Natural killer cell (primary cell): ENCODE results near the gene KLHL3. TPM values are rescaled to one million over a fixed set of nuclear protein-coding genes. Genes with fewer than 3 reads are reported as not detected.

Source experiments
- ATAC-seq, 3 donors: fragments of 150-1000 bp in 2 of 3; fragments of 200-7000 bp in 1 of 3; cut with Tn5 transposase; 1 replicate in 1 of 3; 2 replicates in 2 of 3; pipeline ENCODE4 v1.10.0; 2021; ENCODE audit warnings: mild to moderate bottlenecking in 2 of 3, moderate library complexity in 2 of 3
- DNase-seq, 2 donors: peaks; one replicate each; pipeline versions ENCODE4 v3.0.0 to v3.0.0-alpha.2; 2013 to 2021; ENCODE audit warnings: mixed read lengths in 1 of 2
- H3K27ac ChIP-seq: one replicate; pipeline ENCODE4 v1.5.1; 2013; ENCODE audit warnings: mild to moderate bottlenecking, low read length
- H3K27me3 ChIP-seq: one replicate; pipeline ENCODE4 v1.6.1; 2013; ENCODE audit warnings: low read length; ENCODE audit not compliant: control insufficient read depth, insufficient read depth
- H3K36me3 ChIP-seq: one replicate; pipeline ENCODE4 v1.6.1; 2013; ENCODE audit warnings: low read length; ENCODE audit not compliant: control insufficient read depth, insufficient read depth
- H3K4me1 ChIP-seq: one replicate; pipeline ENCODE4 v1.6.1; 2013; ENCODE audit warnings: low read length; ENCODE audit not compliant: control insufficient read depth, insufficient read depth
- H3K4me3 ChIP-seq: one replicate; pipeline ENCODE4 v1.5.1; 2013; ENCODE audit warnings: low read length
- H3K9me3 ChIP-seq: one replicate; pipeline ENCODE4 v1.6.1; 2013; ENCODE audit warnings: low read length; ENCODE audit not compliant: control insufficient read depth, insufficient read depth
- H3K27ac Mint-ChIP-seq, 2 donors: one replicate each; pipeline ENCODE4 v1.8.0; 2022; ENCODE audit warnings: mild to moderate bottlenecking in 2 of 2, mixed read lengths in 2 of 2, moderate library complexity in 1 of 2
- H3K27me3 Mint-ChIP-seq, 2 donors: one replicate each; pipeline ENCODE4 v1.8.0; 2022; ENCODE audit warnings: low read depth in 2 of 2, mixed read lengths in 2 of 2
- H3K36me3 Mint-ChIP-seq: one replicate; pipeline ENCODE4 v1.8.0; 2022; ENCODE audit warnings: mixed read lengths
- H3K4me1 Mint-ChIP-seq, 2 donors: one replicate each; pipeline ENCODE4 v1.8.0; 2022; ENCODE audit warnings: mixed read lengths in 2 of 2
- H3K4me3 Mint-ChIP-seq: one replicate; pipeline ENCODE4 v1.8.0; 2022; ENCODE audit warnings: mild to moderate bottlenecking, moderate library complexity, mixed read lengths
- H3K9me3 Mint-ChIP-seq, 2 donors: one replicate each; pipeline ENCODE4 v1.8.0; 2022; ENCODE audit warnings: mixed read lengths in 2 of 2
- WGBS: methylation state at CpG from one replicate; pipeline ENCODE4 v1.1.7; 2013; ENCODE audit warnings: missing lambda C conversion rate; ENCODE audit not compliant: insufficient coverage; 5-methylcytosine and 5-hydroxymethylcytosine counted together
- intact Hi-C: fragments of 100-400 bp; cut with micrococcal nuclease; formaldehyde crosslinking; loops from one replicate; pipeline ENCODE4 v1.14.2; 2022
- total RNA-seq, 4 donors: library from RNA; stranded (reverse); fragments of 120-200 nt in 1 of 4; gene quantifications; one replicate each; pipeline versions ENCODE4 v1.2.3 to v1.2.4, GENCODE V29; 2013 to 2022
- TF ChIP-seq, protein P1 (sequence below): fragments of 200-600 bp; IDR thresholded peaks from one replicate; pipeline ENCODE4 v1.8.0; 2022; ENCODE audit warnings: antibody characterized with exemption

Gene KLHL3
- total RNA-seq, 3 donors from 2014 or later (not counting 1 experiment from before 2014, with no cell fraction given) = 11.2 to 14.0 (median 13.2) TPM

DNA sequence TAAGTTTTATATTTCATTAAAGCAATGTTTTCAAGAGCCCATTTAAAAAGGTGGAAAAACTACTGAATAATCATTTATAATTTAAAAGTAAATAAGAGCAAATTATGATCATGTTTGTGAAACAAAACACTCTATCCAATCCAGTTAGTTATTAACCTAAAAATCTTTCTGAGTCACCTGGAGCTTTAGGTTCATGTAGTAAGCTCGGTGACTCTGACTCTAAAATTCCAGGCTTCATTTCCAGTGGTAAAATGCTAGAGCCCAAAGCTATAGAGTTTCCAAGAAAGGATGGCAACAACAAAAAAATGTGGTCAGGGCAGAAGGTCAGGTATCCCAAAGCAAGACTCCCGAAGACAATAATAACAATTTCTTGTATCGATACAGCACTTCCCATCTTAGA, 160.7 kb downstream of the KLHL3 start:
- Mint-ChIP-seq H3K36me3 (no peaks in the 10 kb centered on the region), H3K4me3 (no peak overlapping the region), H3K9me3 (no peaks in the 10 kb centered on the region), H3K27ac (no peak overlapping the region), H3K27me3 (peaks cover 20 to 28% of the 10 kb centered on the region in 2 donors), H3K4me1 (peaks cover 16 to 23% of the 10 kb centered on the region in 2 donors)
- no peaks in the 10 kb centered on the region for H3K36me3 ChIP-seq
- DNase-seq (no peak), ATAC-seq (no peak)
- TF ChIP-seq, protein P1, sequence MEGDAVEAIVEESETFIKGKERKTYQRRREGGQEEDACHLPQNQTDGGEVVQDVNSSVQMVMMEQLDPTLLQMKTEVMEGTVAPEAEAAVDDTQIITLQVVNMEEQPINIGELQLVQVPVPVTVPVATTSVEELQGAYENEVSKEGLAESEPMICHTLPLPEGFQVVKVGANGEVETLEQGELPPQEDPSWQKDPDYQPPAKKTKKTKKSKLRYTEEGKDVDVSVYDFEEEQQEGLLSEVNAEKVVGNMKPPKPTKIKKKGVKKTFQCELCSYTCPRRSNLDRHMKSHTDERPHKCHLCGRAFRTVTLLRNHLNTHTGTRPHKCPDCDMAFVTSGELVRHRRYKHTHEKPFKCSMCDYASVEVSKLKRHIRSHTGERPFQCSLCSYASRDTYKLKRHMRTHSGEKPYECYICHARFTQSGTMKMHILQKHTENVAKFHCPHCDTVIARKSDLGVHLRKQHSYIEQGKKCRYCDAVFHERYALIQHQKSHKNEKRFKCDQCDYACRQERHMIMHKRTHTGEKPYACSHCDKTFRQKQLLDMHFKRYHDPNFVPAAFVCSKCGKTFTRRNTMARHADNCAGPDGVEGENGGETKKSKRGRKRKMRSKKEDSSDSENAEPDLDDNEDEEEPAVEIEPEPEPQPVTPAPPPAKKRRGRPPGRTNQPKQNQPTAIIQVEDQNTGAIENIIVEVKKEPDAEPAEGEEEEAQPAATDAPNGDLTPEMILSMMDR = no peak
- intact Hi-C loops = no loop called here
- no peaks in the 10 kb centered on the region for H3K9me3 ChIP-seq
- peaks cover 3% of the 10 kb centered on the region for H3K27me3 ChIP-seq
- H3K4me1 ChIP-seq = no peaks in the 10 kb centered on the region
- H3K27ac ChIP-seq = no peak overlapping the region
- 88% methylated on average over 2 of the region's 3 CpGs for WGBS
- H3K4me3 ChIP-seq = no peak overlapping the region

DNA sequence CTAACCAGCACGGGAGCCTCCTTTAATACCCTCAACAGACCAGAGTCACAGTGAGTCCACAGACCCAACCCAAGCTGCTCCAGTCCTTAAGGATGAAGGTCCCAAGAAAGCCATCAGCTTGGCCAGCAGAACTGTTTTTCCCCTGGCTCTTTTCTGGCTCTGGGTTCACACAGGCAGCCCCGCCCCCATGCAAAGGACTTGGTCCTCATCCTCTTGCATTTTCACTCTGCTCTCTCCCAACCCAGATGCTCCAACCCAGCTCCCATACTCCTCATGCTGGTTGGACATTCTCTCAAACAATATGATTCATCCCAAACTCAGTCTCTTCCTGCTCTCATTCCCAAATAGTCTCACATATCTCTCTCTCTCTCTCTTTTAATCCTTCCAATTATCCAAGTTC, 162.5 kb downstream of the KLHL3 start:
- TF ChIP-seq, protein P1 = no peak
- no peaks in the 10 kb centered on the region for H3K4me1 ChIP-seq
- H3K27me3 Mint-ChIP-seq = peaks cover 20 to 28% of the 10 kb centered on the region in 2 donors
- no peak overlapping the region for H3K4me3 Mint-ChIP-seq
- H3K27ac ChIP-seq = no peak overlapping the region
- ATAC-seq = no peak
- DNase-seq = no peak
- H3K27me3 ChIP-seq = peaks cover 3% of the 10 kb centered on the region
- no peaks in the 10 kb centered on the region for H3K36me3 Mint-ChIP-seq
- H3K4me1 Mint-ChIP-seq = peaks cover 20 to 26% of the 10 kb centered on the region in 2 donors
- 92% methylated on average over 2 of the region's 2 CpGs for WGBS
- H3K9me3 ChIP-seq = no peaks in the 10 kb centered on the region
- H3K9me3 Mint-ChIP-seq = no peaks in the 10 kb centered on the region
- intact Hi-C loops = no loop called here
- H3K36me3 ChIP-seq = no peaks in the 10 kb centered on the region
- H3K4me3 ChIP-seq = no peak overlapping the region
- H3K27ac Mint-ChIP-seq = no peak overlapping the region

DNA sequence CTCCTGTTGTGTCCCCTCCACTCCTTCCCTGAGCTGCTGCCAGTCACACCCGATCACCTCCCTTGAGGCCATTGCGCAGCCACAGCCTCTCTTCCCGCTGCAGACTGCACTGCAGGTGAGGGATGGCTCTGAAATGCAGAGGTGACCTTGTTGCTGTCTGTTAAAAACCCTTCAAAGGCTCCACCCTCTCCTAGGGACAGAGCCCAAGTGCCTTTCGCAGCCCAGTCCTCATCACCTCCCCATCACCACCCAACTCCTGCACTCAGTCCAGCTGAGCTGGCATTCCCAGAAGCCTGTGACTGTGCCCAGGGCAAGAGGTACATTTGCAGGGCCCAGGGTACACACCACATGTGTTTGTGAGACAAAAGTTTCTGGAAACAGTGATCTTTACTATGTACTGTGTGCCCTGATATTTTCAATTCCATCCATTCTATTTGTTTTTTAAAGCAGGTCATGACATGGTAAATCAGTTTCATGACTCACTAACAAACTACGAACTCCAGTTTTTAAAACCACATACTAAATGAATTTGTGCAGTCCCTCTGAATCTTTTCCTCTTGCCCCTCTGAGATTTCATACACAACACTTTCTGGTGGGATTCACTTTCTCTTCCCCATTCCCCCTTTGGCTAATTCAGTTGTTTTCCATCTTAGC, 163.7 kb downstream of the KLHL3 start:
- Mint-ChIP-seq H3K9me3 (no peaks in the 10 kb centered on the region), H3K27ac (no peak overlapping the region), H3K27me3 (peaks cover 20 to 28% of the 10 kb centered on the region in 2 donors), H3K4me3 (no peak overlapping the region), H3K4me1 (peaks cover 20 to 26% of the 10 kb centered on the region in 2 donors), H3K36me3 (no peaks in the 10 kb centered on the region)
- no peak for ATAC-seq
- Histone ChIP-seq H3K36me3 (no peaks in the 10 kb centered on the region), H3K4me1 (no peaks in the 10 kb centered on the region), H3K4me3 (no peak overlapping the region), H3K27me3 (peaks cover 3% of the 10 kb centered on the region), H3K9me3 (no peaks in the 10 kb centered on the region), H3K27ac (no peak overlapping the region)
- intact Hi-C loops = no loop called here
- TF ChIP-seq, protein P1 = no peak
- WGBS = 100% methylated on average over 5 of the region's 5 CpGs
- DNase-seq = no peak

DNA sequence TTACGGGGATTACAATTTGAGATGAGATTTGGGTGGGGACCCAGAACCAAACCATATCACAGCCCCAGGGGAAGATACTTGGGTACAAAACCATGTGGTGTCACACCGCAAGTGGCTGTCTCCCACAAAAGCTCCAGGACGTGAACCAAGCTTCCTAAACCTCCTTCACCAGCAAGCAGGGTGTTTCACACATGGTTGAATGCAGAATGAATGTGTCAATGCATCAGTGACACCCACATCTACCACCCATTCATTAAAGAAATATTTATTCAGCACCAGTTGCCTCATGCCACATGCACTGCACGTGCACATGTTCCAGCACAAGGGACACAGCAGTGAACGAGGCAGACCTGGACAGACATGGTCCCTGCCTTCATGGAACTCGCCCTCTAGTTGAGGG, 165.8 kb downstream of the KLHL3 start:
- peak in 1 of 2 donors; percentile 23 for DNase-seq
- Mint-ChIP-seq H3K4me3 (no peak overlapping the region), H3K27me3 (peaks cover 25 to 28% of the 10 kb centered on the region in 2 donors), H3K4me1 (peaks cover 23 to 26% of the 10 kb centered on the region in 2 donors), H3K27ac (peak overlapping the region; percentile 43 to 72), H3K9me3 (no peaks in the 10 kb centered on the region), H3K36me3 (no peaks in the 10 kb centered on the region)
- TF ChIP-seq, protein P1 = no peak
- Histone ChIP-seq H3K9me3 (no peaks in the 10 kb centered on the region), H3K27ac (no peak overlapping the region), H3K36me3 (no peaks in the 10 kb centered on the region), H3K27me3 (peaks cover 3% of the 10 kb centered on the region), H3K4me1 (no peaks in the 10 kb centered on the region), H3K4me3 (no peak overlapping the region)
- intact Hi-C loops = no loop called here
- peak; percentile 62 to 88 (median 75) for ATAC-seq
- 53% methylated on average over 6 of the region's 6 CpGs for WGBS
